Mammary epithelial cell (primary cell): ENCODE data around the gene AGO3.

Source experiments
- CTCF ChIP-seq, 2 donors: IDR thresholded peaks in 1 of 2; conservative IDR thresholded peaks in 1 of 2; 2 replicates each; pipeline ENCODE4 v1.5.1; 2011 to 2012; ENCODE audit warnings: inconsistent platforms in 2 of 2, low read length in 2 of 2, mild to moderate bottlenecking in 2 of 2, control low read depth in 1 of 2, low read depth in 1 of 2; ENCODE audit not compliant: insufficient read depth in 1 of 2; ENCODE audit errors: extremely low read depth in 1 of 2
- EZH2 ChIP-seq: IDR thresholded peaks from 2 replicates; pipeline ENCODE4 v1.6.1; 2012; ENCODE audit warnings: low read length, inconsistent platforms, borderline replicate concordance

GRCh38 chr1:36088577-36089392 is 157.9 kb downstream of the AGO3 start, which contains the start of gene ADPRS:
- TF ChIP-seq CTCF (conservative IDR thresholded peaks at IDR 0.05 in 1 of 2, IDR thresholded peaks at IDR 0.05 in 1 of 2; ENCODE audit: extremely low read depth in 1 of 2, insufficient read depth in 1 of 2, low read depth in 1 of 2, low read length in 2 of 2), result peak; percentile 86 to 99
- TF ChIP-seq EZH2, result no peak
